ENCODE results near the gene ESPNL. TPM values are rescaled to one million over a fixed set of nuclear protein-coding genes. Genes with fewer than 3 reads are reported as not detected.
A peak's percentile ranks its signal among the peaks of the same experiment; 100 is the strongest.

Gene ESPNL
- total RNA-seq, 4 donors from 2014 or later: 0.14 to 4.4 (median 0.72) TPM

- Histone ChIP-seq H3K4me3 (no peak overlapping the region), H3K27ac (no peak overlapping the region), H3K27me3 (peaks cover 5% of the 10 kb centered on the region), H3K36me3 (no peaks in the 10 kb centered on the region), H3K9me3 (no peaks in the 10 kb centered on the region), H3K4me1 (peaks cover 7 to 36% (median 29%) of the 10 kb centered on the region in 4 donors)
- in situ Hi-C loops (cut with MboI; ENCODE audit: low pct_ligation_motif_present in 1 of 4, low pct_unique_long_range_greater_than_20kb in 1 of 4, low sequenced_read_pairs in 3 of 4) (no loop called here), intact Hi-C loops (cut with DNase I; ENCODE audit: low total_unique reads) (loop anchor here (10.0 kb wide), 1 partner anchor 287 kb away; the partner anchor contains the start of gene RAMP1)
- 48 to 83% methylated on average over 1 to 9 of the region's 10 CpGs for WGBS, 2 donors (ENCODE audit: low coverage in 1 of 2)
- peak; percentile 91 for DNase-seq
- TF ChIP-seq POLR2AphosphoS5 (IDR thresholded peaks at IDR 0.05): peak in 2 of 3 donors; percentile 42 to 55
- no peak for TF ChIP-seq POLR2A (IDR thresholded peaks at IDR 0.05)
These were observed 41.6 kb downstream of the ESPNL start for GRCh38 chr2:238141541-238142318.

- Histone ChIP-seq H3K36me3 (no peaks in the 10 kb centered on the region), H3K27me3 (peaks cover 5% of the 10 kb centered on the region), H3K27ac (no peak overlapping the region), H3K9me3 (no peaks in the 10 kb centered on the region), H3K4me1 (peaks cover 7 to 36% (median 29%) of the 10 kb centered on the region in 4 donors), H3K4me3 (no peak overlapping the region)
- intact Hi-C loops (cut with DNase I; ENCODE audit: low total_unique reads) (loop anchor here (10.0 kb wide), 1 partner anchor 288 kb away; the partner anchor contains the start of gene RAMP1), in situ Hi-C loops (cut with MboI; ENCODE audit: low pct_ligation_motif_present in 1 of 4, low pct_unique_long_range_greater_than_20kb in 1 of 4, low sequenced_read_pairs in 3 of 4) (no loop called here)
- peak in 1 of 5 experiments; percentile 23 for TF ChIP-seq CTCF (IDR thresholded peaks at IDR 0.05)
- no peak for TF ChIP-seq POLR2A (IDR thresholded peaks at IDR 0.05)
- DNase-seq: no peak
- 40 to 60% methylated on average over 1 to 22 of the region's 30 CpGs for WGBS, 2 donors (ENCODE audit: low coverage in 1 of 2)
These were observed 42.5 kb downstream of the ESPNL start for GRCh38 chr2:238142382-238143205.

- peaks cover 7 to 34% (median 29%) of the 10 kb centered on the region in 4 donors for H3K4me1 ChIP-seq
- peaks cover 5% of the 10 kb centered on the region for H3K27me3 ChIP-seq
- no peak for DNase-seq
- in situ Hi-C loops (cut with MboI; ENCODE audit: low pct_ligation_motif_present in 1 of 4, low pct_unique_long_range_greater_than_20kb in 1 of 4, low sequenced_read_pairs in 3 of 4) (no loop called here), intact Hi-C loops (cut with DNase I; ENCODE audit: low total_unique reads) (loop anchor here (10.0 kb wide), 1 partner anchor 289 kb away; the partner anchor contains the start of gene RAMP1)
- WGBS, 2 donors (ENCODE audit: low coverage in 1 of 2): 30 to 58% methylated on average over 2 to 13 of the region's 20 CpGs
- H3K27ac ChIP-seq: no peak overlapping the region
- no peak overlapping the region for H3K4me3 ChIP-seq
- TF ChIP-seq POLR2A (IDR thresholded peaks at IDR 0.05) (no peak), POLR2AphosphoS5 (IDR thresholded peaks at IDR 0.05) (no peak), CTCF (IDR thresholded peaks at IDR 0.05) (no peak), EP300 (IDR thresholded peaks at IDR 0.05; ENCODE audit: low read depth) (no peak)
- no peaks in the 10 kb centered on the region for H3K9me3 ChIP-seq
- no peaks in the 10 kb centered on the region for H3K36me3 ChIP-seq
These were observed 43.3 kb downstream of the ESPNL start for GRCh38 chr2:238143239-238143951.

DNA sequence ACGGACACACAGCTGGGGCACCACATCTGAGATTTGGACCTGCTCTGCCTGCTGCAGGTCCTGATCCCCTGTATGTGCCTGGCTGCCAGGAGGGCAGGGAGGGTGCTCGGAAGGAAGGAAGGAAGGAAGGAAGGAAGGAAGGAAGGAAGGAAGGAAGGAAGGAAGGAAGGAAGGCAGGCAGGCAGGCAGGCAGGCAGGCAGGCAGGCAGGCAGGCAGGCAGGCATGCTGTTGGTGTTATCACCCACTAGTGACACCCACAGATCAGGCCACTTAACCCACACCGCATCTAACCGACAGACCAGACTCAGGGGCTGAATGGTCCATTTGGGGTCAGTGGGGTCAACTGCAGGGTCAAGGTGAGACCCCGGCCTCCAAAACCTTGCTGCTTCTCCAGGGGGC, 44.1 kb downstream of the ESPNL start:
- WGBS, 2 donors (ENCODE audit: low coverage in 1 of 2): 82 to 89% methylated on average over 3 to 5 of the region's 5 CpGs
- in situ Hi-C loops (cut with MboI; ENCODE audit: low pct_ligation_motif_present in 1 of 4, low pct_unique_long_range_greater_than_20kb in 1 of 4, low sequenced_read_pairs in 3 of 4): no loop called here

More for the DNA sequence above, 44.1 kb downstream of the ESPNL start:
- H3K9me3 ChIP-seq: no peaks in the 10 kb centered on the region
- DNase-seq: no peak
- H3K27me3 ChIP-seq: peaks cover 5% of the 10 kb centered on the region
- intact Hi-C loops (cut with DNase I; ENCODE audit: low total_unique reads): loop anchor here (10.0 kb wide), 1 partner anchor 289 kb away; the partner anchor contains the start of gene RAMP1
- TF ChIP-seq POLR2A (IDR thresholded peaks at IDR 0.05) (no peak), POLR2AphosphoS5 (IDR thresholded peaks at IDR 0.05) (no peak), CTCF (IDR thresholded peaks at IDR 0.05) (no peak), EP300 (IDR thresholded peaks at IDR 0.05; ENCODE audit: low read depth) (no peak)
- H3K4me1 ChIP-seq: peaks cover 5 to 28% (median 26%) of the 10 kb centered on the region in 4 donors
- H3K36me3 ChIP-seq: no peaks in the 10 kb centered on the region
- no peak overlapping the region for H3K27ac ChIP-seq
- no peak overlapping the region for H3K4me3 ChIP-seq

Measured in transverse colon (tissue), 4 donors.